ENCODE results near the gene COX8C. TPM values are rescaled to one million over a fixed set of nuclear protein-coding genes. Genes with fewer than 3 reads are reported as not detected.
"Not testable (repeated sequence)": the region's sequence is repeated elsewhere in the genome, so short reads cannot be mapped to it uniquely, and the experiment has no call there.

Gene COX8C
- total RNA-seq, 4 donors from 2014 or later, result not detected

GRCh38 chr14:93375673-93376156 lies 28.7 kb downstream of the COX8C start:
- no peak for DNase-seq (ENCODE audit: low spot score in 2 of 2)
- H3K36me3 ChIP-seq, result no peaks in the 10 kb centered on the region
- TF ChIP-seq POLR2A (IDR thresholded peaks at IDR 0.05), result no peak
- no peak for TF ChIP-seq EP300 (IDR thresholded peaks at IDR 0.05)
- TF ChIP-seq CTCF (IDR thresholded peaks at IDR 0.05), result no peak
- 81 to 86% methylated on average over 6 of the region's 6 CpGs for WGBS, 2 donors
- no peaks in the 10 kb centered on the region for H3K27me3 ChIP-seq
- H3K27ac ChIP-seq, result no peak overlapping the region
- no peak overlapping the region for H3K4me3 ChIP-seq
- H3K9me3 ChIP-seq, result peaks cover 0 to 3% (median 0%) of the 10 kb centered on the region in 4 donors
- H3K4me1 ChIP-seq, result no peaks in the 10 kb centered on the region

GRCh38 chr14:93379831-93380230 lies 32.8 kb downstream of the COX8C start:
- TF ChIP-seq CTCF (IDR thresholded peaks at IDR 0.05), result no peak
- no peak for TF ChIP-seq EP300 (IDR thresholded peaks at IDR 0.05)
- no peak for TF ChIP-seq POLR2A (IDR thresholded peaks at IDR 0.05)
- Histone ChIP-seq H3K27me3 (no peaks in the 10 kb centered on the region), H3K36me3 (no peaks in the 10 kb centered on the region), H3K4me3 (no peak overlapping the region), H3K27ac (no peak overlapping the region), H3K4me1 (no peaks in the 10 kb centered on the region), H3K9me3 (no peaks in the 10 kb centered on the region)
- 50 to 74% methylated on average over 1 of the region's 1 CpG for WGBS, 2 donors
- DNase-seq (ENCODE audit: low spot score in 2 of 2), result no peak

- no peak for DNase-seq (ENCODE audit: low spot score in 2 of 2)
- no peaks in the 10 kb centered on the region for H3K9me3 ChIP-seq
- H3K27me3 ChIP-seq, result no peaks in the 10 kb centered on the region
- no peak for TF ChIP-seq CTCF (IDR thresholded peaks at IDR 0.05)
- TF ChIP-seq EP300 (IDR thresholded peaks at IDR 0.05), result no peak
- TF ChIP-seq POLR2A (IDR thresholded peaks at IDR 0.05), result no peak
- H3K4me3 ChIP-seq, result no peak overlapping the region
- H3K36me3 ChIP-seq, result no peaks in the 10 kb centered on the region
- WGBS, 2 donors, result 48 to 61% methylated on average over 1 of the region's 1 CpG
- H3K4me1 ChIP-seq, result no peaks in the 10 kb centered on the region
- no peak overlapping the region for H3K27ac ChIP-seq
Measured at GRCh38 chr14:93381644-93382043, 34.7 kb downstream of the COX8C start.

- not testable (repeated sequence) for H3K27ac ChIP-seq; H3K4me1 ChIP-seq; H3K4me3 ChIP-seq; DNase-seq (ENCODE audit: low spot score in 2 of 2); H3K27me3 ChIP-seq; H3K9me3 ChIP-seq; H3K36me3 ChIP-seq
- WGBS, 2 donors, result 26 to 33% methylated on average over 1 of the region's 1 CpG
Measured at GRCh38 chr14:93384256-93384655, 37.3 kb downstream of the COX8C start.

GRCh38 chr14:93395231-93395630 lies 48.2 kb downstream of the COX8C start:
- Histone ChIP-seq H3K36me3 (no peaks in the 10 kb centered on the region), H3K4me1 (no peaks in the 10 kb centered on the region), H3K4me3 (no peak overlapping the region), H3K27me3 (no peaks in the 10 kb centered on the region), H3K27ac (no peak overlapping the region), H3K9me3 (peaks cover 0 to 8% (median 0%) of the 10 kb centered on the region in 4 donors)
- DNase-seq (ENCODE audit: low spot score in 2 of 2), result no peak
- TF ChIP-seq EP300 (IDR thresholded peaks at IDR 0.05) (no peak), CTCF (IDR thresholded peaks at IDR 0.05) (no peak), POLR2A (IDR thresholded peaks at IDR 0.05) (no peak)

GRCh38 chr14:93396456-93396855 lies 49.5 kb downstream of the COX8C start:
- H3K4me3 ChIP-seq, result no peak overlapping the region
- no peaks in the 10 kb centered on the region for H3K27me3 ChIP-seq
- H3K36me3 ChIP-seq, result no peaks in the 10 kb centered on the region
- H3K9me3 ChIP-seq, result peaks cover 0 to 8% (median 0%) of the 10 kb centered on the region in 4 donors
- DNase-seq (ENCODE audit: low spot score in 2 of 2), result no peak
- H3K4me1 ChIP-seq, result no peaks in the 10 kb centered on the region
- no peak overlapping the region for H3K27ac ChIP-seq
- TF ChIP-seq CTCF (IDR thresholded peaks at IDR 0.05) (no peak), POLR2A (IDR thresholded peaks at IDR 0.05) (no peak), EP300 (IDR thresholded peaks at IDR 0.05) (no peak)
- 67 to 84% methylated on average over 1 of the region's 1 CpG for WGBS, 2 donors
